ENCODE results near the gene UBE2D1.

GRCh38 chr10:58350619-58351323 is 16.0 kb downstream of the UBE2D1 start:
- no peak for TF ChIP-seq POLR2A (IDR thresholded peaks at IDR 0.05; ENCODE audit: low read depth, low read length)
- TF ChIP-seq CTCF (IDR thresholded peaks at IDR 0.05; ENCODE audit: extremely low read depth in 1 of 2, insufficient read depth in 1 of 2, low read depth in 1 of 2, low read length in 2 of 2), result no peak
- no peak for TF ChIP-seq POLR2AphosphoS5 (IDR thresholded peaks at IDR 0.05; ENCODE audit: insufficient read depth, low read depth, low read length)
- TF ChIP-seq, protein P1, sequence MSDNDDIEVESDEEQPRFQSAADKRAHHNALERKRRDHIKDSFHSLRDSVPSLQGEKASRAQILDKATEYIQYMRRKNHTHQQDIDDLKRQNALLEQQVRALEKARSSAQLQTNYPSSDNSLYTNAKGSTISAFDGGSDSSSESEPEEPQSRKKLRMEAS (IDR thresholded peaks at IDR 0.05; ENCODE audit: insufficient read depth, insufficient read length), result no peak
- no peak for TF ChIP-seq FOS (IDR thresholded peaks at IDR 0.05; ENCODE audit: borderline replicate concordance, insufficient read depth, low read length)
- TF ChIP-seq JUN (IDR thresholded peaks at IDR 0.05; ENCODE audit: borderline replicate concordance, insufficient read depth, insufficient read length, low read depth), result no peak
- TF ChIP-seq EZH2 (IDR thresholded peaks at IDR 0.05; ENCODE audit: borderline replicate concordance, low read depth, low read length, severe bottlenecking), result no peak
- no peak for TF ChIP-seq GATA2 (IDR thresholded peaks at IDR 0.05; ENCODE audit: insufficient read depth, insufficient read length, low read depth, low read length)
